ENCODE measurements around the gene FLOT1. TPM values are rescaled to one million over a fixed set of nuclear protein-coding genes. Genes with fewer than 3 reads are reported as not detected.

FLOT1 gene
- total and polyA plus RNA-seq, 2 of the 13 experiments (the other 11 are each of a cell fraction or from before 2014, with no cell fraction given), result 82.3 to 130 TPM

DNA sequence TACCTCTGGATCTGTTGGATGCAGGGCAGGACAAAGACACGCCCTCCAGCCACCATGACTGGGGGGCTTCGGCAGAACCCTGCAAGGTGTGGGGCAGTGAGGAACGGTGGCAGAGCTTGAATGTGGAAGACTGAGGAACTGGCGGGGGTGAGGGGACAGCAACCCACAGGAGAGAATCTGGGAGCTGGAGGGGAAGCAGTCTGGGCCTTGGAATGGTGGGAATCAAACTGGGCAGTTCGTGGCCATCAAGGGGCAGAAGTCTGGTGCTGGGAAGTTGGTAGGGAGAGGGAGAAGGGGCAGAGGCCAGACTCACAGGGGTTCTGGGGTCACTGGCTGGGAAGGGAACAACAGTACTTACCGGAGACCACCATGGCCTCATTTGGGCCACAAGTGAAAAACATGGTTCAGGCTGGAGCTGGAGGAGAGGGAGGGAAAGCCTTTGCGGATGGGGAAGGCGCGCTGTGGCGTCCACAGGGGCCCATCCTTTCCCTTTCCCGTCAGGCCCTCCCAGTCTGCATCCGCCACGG lies 635 bp downstream of the FLOT1 start (continued):
- TF ChIP-seq ZNF263 (CRISPR knock-in tag; IDR thresholded peaks at IDR 0.05) (peak; percentile 27; the same call in 1 of the 2 replicates), ZNF274 (CRISPR knock-in tag; IDR thresholded peaks at IDR 0.05) (no peak), ZSCAN30 (CRISPR knock-in tag; IDR thresholded peaks at IDR 0.05) (no peak), RNF2 (conservative IDR thresholded peaks at IDR 0.05; ENCODE audit: low read depth) (no peak), ZMYM4 (CRISPR knock-in tag; IDR thresholded peaks at IDR 0.05) (0 out of 2 replicates have a peak, but pooled peaks have one; percentile 25), ZNF75D (CRISPR knock-in tag; IDR thresholded peaks at IDR 0.05; ENCODE audit: borderline replicate concordance) (no peak)

DNA sequence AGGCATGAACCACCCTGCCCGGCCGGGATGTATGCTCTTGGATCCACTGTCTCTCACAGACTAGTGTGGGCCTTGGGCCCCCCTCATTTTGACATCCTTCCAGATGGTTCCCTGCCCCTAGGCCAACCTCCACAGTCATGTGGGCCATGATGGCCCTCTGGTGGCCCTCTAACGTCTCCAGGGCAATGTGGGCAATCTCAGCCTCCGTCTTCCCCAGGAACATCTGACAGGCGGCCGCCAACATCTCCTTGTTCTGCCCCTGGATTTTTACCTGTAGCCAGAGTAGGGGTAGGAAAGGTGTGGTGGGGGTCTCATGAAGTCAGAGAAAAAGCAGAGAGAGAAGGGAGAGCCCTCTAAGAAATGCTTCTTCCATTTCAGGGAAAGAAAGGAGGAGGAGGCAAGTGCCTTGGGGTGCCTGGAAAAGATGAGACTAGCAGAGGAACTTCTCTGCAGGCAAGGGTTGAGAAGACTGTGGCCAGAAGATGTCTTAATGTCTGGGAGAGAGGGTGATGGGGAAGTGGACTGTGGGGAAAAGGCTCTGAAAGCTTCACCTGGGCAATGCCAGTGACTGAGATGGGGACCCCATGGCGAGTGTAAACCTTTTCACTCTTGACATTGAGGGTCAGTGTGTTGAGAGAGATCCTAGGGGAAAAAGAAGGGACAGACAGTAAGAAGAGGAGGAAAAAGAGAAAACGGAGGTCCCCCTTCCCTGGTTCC lies 1.3 kb downstream of the FLOT1 start:
- peaks cover 9 to 29% of the 10 kb centered on the region in 2 experiments for H3K36me3 ChIP-seq (replicated peaks in 1 of 2; ENCODE audit: control insufficient read depth in 1 of 2, insufficient read depth in 2 of 2, low read length in 2 of 2)
- H3K9me3 ChIP-seq (ENCODE audit: low read length), result no peaks in the 10 kb centered on the region
- POLR2A ChIA-PET, result interaction anchor here (0.6 to 16.9 kb wide), 18 partner anchors 7 to 126 kb away, joined by 3 to 414 read pairs (median 9); partner anchors contain the start of genes MDC1 and NRM
- CTCF ChIA-PET (ENCODE audit: low intra/inter-chr PET ratio, low total read pairs), result no interaction called here
- FAIRE-seq, result no peak
- H3K4me1 ChIP-seq (ENCODE audit: insufficient read depth, low read length), result peaks cover 71% of the 10 kb centered on the region
- H3K79me2 ChIP-seq (ENCODE audit: insufficient read depth, low read length), result peaks cover 24% of the 10 kb centered on the region
- no peak overlapping the region for H2AFZ ChIP-seq (ENCODE audit: low read length)
- H4K20me1 ChIP-seq (ENCODE audit: insufficient read depth, low read length), result peaks cover 15% of the 10 kb centered on the region
- in situ Hi-C loops (cut with HindIII; ENCODE audit: extremely low pct_ligation_motif_present, low pct_unique_long_range_greater_than_20kb), result loop anchor here (5.0 kb wide), 2 partner anchors 86 to 136 kb away; no protein-coding TSS in a partner anchor
- BruUV-seq (replicated peaks), result no TSS peak
- peak overlapping the region; percentile 81 for H3K27ac ChIP-seq (ENCODE audit: extremely low read length, insufficient read depth, low read length)
- H3K9ac ChIP-seq (ENCODE audit: insufficient read depth, low read depth, low read length), result peak overlapping the region; percentile 94
- DNase-seq (ENCODE audit: low spot score), result no peak
- 86% methylated on average over 8 of the region's 8 CpGs for WGBS (ENCODE audit: low lambda C conversion rate)
- intact Hi-C loops (cut with micrococcal nuclease; ENCODE audit: unreplicated experiment), result no loop called here
- H3K4me2 ChIP-seq (ENCODE audit: low read depth, low read length), result peak overlapping the region; percentile 91
- H3K27me3 ChIP-seq (ENCODE audit: control insufficient read depth in 1 of 2, insufficient read depth in 2 of 2, low read length in 2 of 2), result no peaks in the 10 kb centered on the region; a peak in 1 of 5 replicates
- peak overlapping the region; percentile 91 to 98 (median 98); a peak in 5 of 6 replicates for H3K4me3 ChIP-seq (replicated peaks in 1 of 3; ENCODE audit: insufficient read depth in 1 of 3, low read depth in 2 of 3, low read length in 3 of 3)
- no peak for ATAC-seq
- TF ChIP-seq, protein P1, sequence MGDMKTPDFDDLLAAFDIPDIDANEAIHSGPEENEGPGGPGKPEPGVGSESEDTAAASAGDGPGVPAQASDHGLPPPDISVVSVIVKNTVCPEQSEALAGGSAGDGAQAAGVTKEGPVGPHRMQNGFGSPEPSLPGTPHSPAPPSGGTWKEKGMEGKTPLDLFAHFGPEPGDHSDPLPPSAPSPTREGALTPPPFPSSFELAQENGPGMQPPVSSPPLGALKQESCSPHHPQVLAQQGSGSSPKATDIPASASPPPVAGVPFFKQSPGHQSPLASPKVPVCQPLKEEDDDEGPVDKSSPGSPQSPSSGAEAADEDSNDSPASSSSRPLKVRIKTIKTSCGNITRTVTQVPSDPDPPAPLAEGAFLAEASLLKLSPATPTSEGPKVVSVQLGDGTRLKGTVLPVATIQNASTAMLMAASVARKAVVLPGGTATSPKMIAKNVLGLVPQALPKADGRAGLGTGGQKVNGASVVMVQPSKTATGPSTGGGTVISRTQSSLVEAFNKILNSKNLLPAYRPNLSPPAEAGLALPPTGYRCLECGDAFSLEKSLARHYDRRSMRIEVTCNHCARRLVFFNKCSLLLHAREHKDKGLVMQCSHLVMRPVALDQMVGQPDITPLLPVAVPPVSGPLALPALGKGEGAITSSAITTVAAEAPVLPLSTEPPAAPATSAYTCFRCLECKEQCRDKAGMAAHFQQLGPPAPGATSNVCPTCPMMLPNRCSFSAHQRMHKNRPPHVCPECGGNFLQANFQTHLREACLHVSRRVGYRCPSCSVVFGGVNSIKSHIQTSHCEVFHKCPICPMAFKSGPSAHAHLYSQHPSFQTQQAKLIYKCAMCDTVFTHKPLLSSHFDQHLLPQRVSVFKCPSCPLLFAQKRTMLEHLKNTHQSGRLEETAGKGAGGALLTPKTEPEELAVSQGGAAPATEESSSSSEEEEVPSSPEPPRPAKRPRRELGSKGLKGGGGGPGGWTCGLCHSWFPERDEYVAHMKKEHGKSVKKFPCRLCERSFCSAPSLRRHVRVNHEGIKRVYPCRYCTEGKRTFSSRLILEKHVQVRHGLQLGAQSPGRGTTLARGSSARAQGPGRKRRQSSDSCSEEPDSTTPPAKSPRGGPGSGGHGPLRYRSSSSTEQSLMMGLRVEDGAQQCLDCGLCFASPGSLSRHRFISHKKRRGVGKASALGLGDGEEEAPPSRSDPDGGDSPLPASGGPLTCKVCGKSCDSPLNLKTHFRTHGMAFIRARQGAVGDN (CRISPR knock-in tag; IDR thresholded peaks at IDR 0.05), result peak; percentile 23; the same call in 1 of the 2 replicates
- TF ChIP-seq ZSCAN29 (CRISPR knock-in tag; conservative IDR thresholded peaks at IDR 0.05) (0 out of 2 replicates have a peak, but pooled peaks have one; percentile 50), NRL (CRISPR knock-in tag; IDR thresholded peaks at IDR 0.05; ENCODE audit: borderline replicate concordance) (0 out of 2 replicates have a peak, but pooled peaks have one; percentile 38), NR2C2 (CRISPR knock-in tag; IDR thresholded peaks at IDR 0.05; ENCODE audit: borderline replicate concordance) (no peak), ZBTB38 (CRISPR knock-in tag; IDR thresholded peaks at IDR 0.05) (peak; percentile 32; the same call in 1 of the 2 replicates), KDM5B (CRISPR knock-in tag; IDR thresholded peaks at IDR 0.05; ENCODE audit: borderline replicate concordance) (0 out of 2 replicates have a peak, but pooled peaks have one; percentile 31), ARNTL (CRISPR knock-in tag; IDR thresholded peaks at IDR 0.05) (peak; percentile 20; the same call in 1 of the 2 replicates), ZNF747 (CRISPR knock-in tag; IDR thresholded peaks at IDR 0.05; ENCODE audit: borderline replicate concordance) (no peak), ZNF441 (CRISPR knock-in tag; IDR thresholded peaks at IDR 0.05; ENCODE audit: borderline replicate concordance) (0 out of 2 replicates have a peak, but pooled peaks have one; percentile 13), PHB2 (IDR thresholded peaks at IDR 0.05; ENCODE audit: partially characterized antibody) (no peak), ZNF768 (CRISPR knock-in tag; IDR thresholded peaks at IDR 0.05) (0 out of 2 replicates have a peak, but pooled peaks have one; percentile 10)
